Measurements from ENCODE around the gene CYP2E1. TPM values are rescaled to one million over a fixed set of nuclear protein-coding genes. Genes with fewer than 3 reads are reported as not detected.
"Not testable (repeated sequence)": the region's sequence is repeated elsewhere in the genome, so short reads cannot be mapped to it uniquely, and the experiment has no call there.

Gene CYP2E1
- total and polyA plus RNA-seq, 5 donors from 2014 or later = 0.09 to 0.37 TPM; not detected in 3

GRCh38 chr10:133565441-133566294 lies 38.5 kb downstream of the CYP2E1 start, which contains the start of gene SYCE1:
Gene SYCE1 (minus strand): TSS chr10:133565583. CDS start chr10:133565529, 54 bp downstream.
- Mint-ChIP-seq H3K9me3 (peaks cover 0 to 5% (median 0%) of the 10 kb centered on the region in 7 donors), H3K36me3 (no peaks in the 10 kb centered on the region), H3K27ac (no peak within 1 kb of the TSS), H3K27me3 (peaks cover 20% of the 10 kb centered on the region), H3K4me3 (no peak within 1 kb of the TSS), H3K4me1 (no peaks in the 10 kb centered on the region)
- DNase-seq (peak in 1 of 3 donors; percentile 36), ATAC-seq (ENCODE audit: low read depth in 2 of 2) (no peak)
- no peaks in the 10 kb centered on the region for H3K4me1 ChIP-seq (ENCODE audit: control insufficient read depth, insufficient read depth, low read length, poor library complexity, severe bottlenecking)
- peaks cover 2 to 5% of the 10 kb centered on the region in 2 experiments for H3K9me3 ChIP-seq (ENCODE audit: control insufficient read depth in 2 of 2, low read length in 2 of 2)
- H3K27ac ChIP-seq (ENCODE audit: insufficient read depth, low read length, poor library complexity, severe bottlenecking) = no peak within 1 kb of the TSS
- no peak within 1 kb of the TSS for H3K4me3 ChIP-seq (ENCODE audit: low read depth, low read length)
- no peaks in the 10 kb centered on the region for H3K36me3 ChIP-seq (ENCODE audit: control insufficient read depth, insufficient read depth, low read length)
- H3K27me3 ChIP-seq (ENCODE audit: control insufficient read depth, insufficient read depth, low read length) = peaks cover 2% of the 10 kb centered on the region

GRCh38 chr10:133567119-133567518 lies 40.0 kb downstream of the CYP2E1 start:
- Mint-ChIP-seq H3K27me3 (peaks cover 7% of the 10 kb centered on the region), H3K27ac (no peak overlapping the region), H3K4me3 (no peak overlapping the region), H3K36me3 (no peaks in the 10 kb centered on the region), H3K4me1 (no peaks in the 10 kb centered on the region), H3K9me3 (peaks cover 0 to 5% (median 0%) of the 10 kb centered on the region in 7 donors)
- no peaks in the 10 kb centered on the region for H3K4me1 ChIP-seq (ENCODE audit: control insufficient read depth, insufficient read depth, low read length, poor library complexity, severe bottlenecking)
- H3K27me3 ChIP-seq (ENCODE audit: control insufficient read depth, insufficient read depth, low read length) = peaks cover 2% of the 10 kb centered on the region
- peaks cover 2 to 5% of the 10 kb centered on the region in 2 experiments for H3K9me3 ChIP-seq (ENCODE audit: control insufficient read depth in 2 of 2, low read length in 2 of 2)
- no peak overlapping the region for H3K4me3 ChIP-seq (ENCODE audit: low read depth, low read length)
- ATAC-seq (ENCODE audit: low read depth in 2 of 2) (no peak), DNase-seq (no peak)
- H3K27ac ChIP-seq (ENCODE audit: insufficient read depth, low read length, poor library complexity, severe bottlenecking) = no peak overlapping the region
- no peaks in the 10 kb centered on the region for H3K36me3 ChIP-seq (ENCODE audit: control insufficient read depth, insufficient read depth, low read length)

GRCh38 chr10:133567609-133568286 lies 40.6 kb downstream of the CYP2E1 start:
- H3K4me3 ChIP-seq (ENCODE audit: low read depth, low read length) = no peak overlapping the region
- H3K36me3 ChIP-seq (ENCODE audit: control insufficient read depth, insufficient read depth, low read length) = no peaks in the 10 kb centered on the region
- peaks cover 2% of the 10 kb centered on the region for H3K27me3 ChIP-seq (ENCODE audit: control insufficient read depth, insufficient read depth, low read length)
- peaks cover 4% of the 10 kb centered on the region for H3K27me3 Mint-ChIP-seq
- H3K4me1 Mint-ChIP-seq = no peaks in the 10 kb centered on the region
- no peak overlapping the region for H3K27ac Mint-ChIP-seq
- no peak for ATAC-seq (ENCODE audit: low read depth in 2 of 2)
- H3K9me3 ChIP-seq (ENCODE audit: control insufficient read depth in 2 of 2, low read length in 2 of 2) = peaks cover 3 to 5% of the 10 kb centered on the region in 2 experiments
- no peak overlapping the region for H3K4me3 Mint-ChIP-seq
- H3K36me3 Mint-ChIP-seq = no peaks in the 10 kb centered on the region
- no peak overlapping the region for H3K27ac ChIP-seq (ENCODE audit: insufficient read depth, low read length, poor library complexity, severe bottlenecking)
- H3K4me1 ChIP-seq (ENCODE audit: control insufficient read depth, insufficient read depth, low read length, poor library complexity, severe bottlenecking) = no peaks in the 10 kb centered on the region
- no peak for DNase-seq
- peaks cover 0 to 5% (median 1%) of the 10 kb centered on the region in 7 donors for H3K9me3 Mint-ChIP-seq

GRCh38 chr10:133568287-133568614 lies 41.1 kb downstream of the CYP2E1 start:
- Mint-ChIP-seq H3K27me3 (peaks cover 5% of the 10 kb centered on the region), H3K9me3 (peaks cover 0 to 6% (median 2%) of the 10 kb centered on the region in 7 donors), H3K4me1 (no peaks in the 10 kb centered on the region), H3K36me3 (no peaks in the 10 kb centered on the region), H3K4me3 (no peak overlapping the region), H3K27ac (no peak overlapping the region)
- Histone ChIP-seq H3K27ac (ENCODE audit: insufficient read depth, low read length, poor library complexity, severe bottlenecking) (no peak overlapping the region), H3K4me3 (ENCODE audit: low read depth, low read length) (no peak overlapping the region), H3K9me3 (ENCODE audit: control insufficient read depth in 2 of 2, low read length in 2 of 2) (peaks cover 8 to 10% of the 10 kb centered on the region in 2 experiments), H3K27me3 (ENCODE audit: control insufficient read depth, insufficient read depth, low read length) (peaks cover 5% of the 10 kb centered on the region), H3K4me1 (ENCODE audit: control insufficient read depth, insufficient read depth, low read length, poor library complexity, severe bottlenecking) (no peaks in the 10 kb centered on the region), H3K36me3 (ENCODE audit: control insufficient read depth, insufficient read depth, low read length) (no peaks in the 10 kb centered on the region)
- DNase-seq = no peak
- ATAC-seq (ENCODE audit: low read depth in 2 of 2) = no peak

- H3K27ac ChIP-seq (ENCODE audit: insufficient read depth, low read length, poor library complexity, severe bottlenecking); H3K4me3 ChIP-seq (ENCODE audit: low read depth, low read length); DNase-seq; H3K27me3 ChIP-seq (ENCODE audit: control insufficient read depth, insufficient read depth, low read length); H3K27me3 Mint-ChIP-seq; H3K36me3 ChIP-seq (ENCODE audit: control insufficient read depth, insufficient read depth, low read length); H3K4me1 ChIP-seq (ENCODE audit: control insufficient read depth, insufficient read depth, low read length, poor library complexity, severe bottlenecking); H3K4me3 Mint-ChIP-seq; H3K27ac Mint-ChIP-seq; H3K36me3 Mint-ChIP-seq; H3K4me1 Mint-ChIP-seq: not testable (repeated sequence)
- peaks cover 14 to 18% of the 10 kb centered on the region in 2 experiments for H3K9me3 ChIP-seq (ENCODE audit: control insufficient read depth in 2 of 2, low read length in 2 of 2)
- peak in 1 of 2 donors; percentile 35 for ATAC-seq (ENCODE audit: low read depth in 2 of 2)
- peaks cover 0 to 12% (median 6%) of the 10 kb centered on the region in 7 donors for H3K9me3 Mint-ChIP-seq
Measured at GRCh38 chr10:133568831-133569527, 41.8 kb downstream of the CYP2E1 start.

- not testable (repeated sequence) for H3K27me3 ChIP-seq (ENCODE audit: control insufficient read depth, insufficient read depth, low read length); ATAC-seq (ENCODE audit: low read depth in 2 of 2); H3K36me3 ChIP-seq (ENCODE audit: control insufficient read depth, insufficient read depth, low read length); H3K27me3 Mint-ChIP-seq; DNase-seq; H3K4me3 ChIP-seq (ENCODE audit: low read depth, low read length); H3K36me3 Mint-ChIP-seq; H3K4me1 Mint-ChIP-seq; H3K27ac ChIP-seq (ENCODE audit: insufficient read depth, low read length, poor library complexity, severe bottlenecking); H3K4me1 ChIP-seq (ENCODE audit: control insufficient read depth, insufficient read depth, low read length, poor library complexity, severe bottlenecking); H3K27ac Mint-ChIP-seq; H3K4me3 Mint-ChIP-seq
- H3K9me3 Mint-ChIP-seq = peaks cover 0 to 12% (median 6%) of the 10 kb centered on the region in 7 donors
- H3K9me3 ChIP-seq (ENCODE audit: control insufficient read depth in 2 of 2, low read length in 2 of 2) = peaks cover 14 to 18% of the 10 kb centered on the region in 2 experiments
Measured at GRCh38 chr10:133569801-133570200, 42.6 kb downstream of the CYP2E1 start.

GRCh38 chr10:133572055-133572454 lies 44.9 kb downstream of the CYP2E1 start:
- H3K9me3 Mint-ChIP-seq = peaks cover 0 to 13% (median 4%) of the 10 kb centered on the region in 7 donors
- not testable (repeated sequence) for H3K4me3 ChIP-seq (ENCODE audit: low read depth, low read length); H3K36me3 Mint-ChIP-seq; H3K27me3 ChIP-seq (ENCODE audit: control insufficient read depth, insufficient read depth, low read length); H3K27ac Mint-ChIP-seq; H3K27ac ChIP-seq (ENCODE audit: insufficient read depth, low read length, poor library complexity, severe bottlenecking); H3K4me1 Mint-ChIP-seq; H3K4me3 Mint-ChIP-seq; H3K27me3 Mint-ChIP-seq; ATAC-seq (ENCODE audit: low read depth in 2 of 2); DNase-seq; H3K36me3 ChIP-seq (ENCODE audit: control insufficient read depth, insufficient read depth, low read length); H3K4me1 ChIP-seq (ENCODE audit: control insufficient read depth, insufficient read depth, low read length, poor library complexity, severe bottlenecking)
- peaks cover 12 to 13% of the 10 kb centered on the region in 2 experiments for H3K9me3 ChIP-seq (ENCODE audit: control insufficient read depth in 2 of 2, low read length in 2 of 2)
